A549 (cell line): Measurements from ENCODE around the gene CPB2. TPM values are rescaled to one million over a fixed set of nuclear protein-coding genes. Genes with fewer than 3 reads are reported as not detected.
A peak's percentile ranks its signal among the peaks of the same experiment; 100 is the strongest.

ENCODE experiments used
- ATAC-seq, 2 experiments: fragments of 200-7000 bp in 1 of 2; fragments of >200 bp in 1 of 2; cut with Nextera tagmentation in 1 of 2; cut with Tn5 transposase in 1 of 2; 3 replicates each; pipeline versions ENCODE4 v1.8.0 to v1.9.1; 2018 to 2020; ENCODE audit warnings: mild to moderate bottlenecking in 1 of 2, moderate library complexity in 1 of 2
- CTCF ChIA-PET: fragments of 300-600 bp; sonication (Branson Sonifier 250); formaldehyde crosslinking; extraction: SDS; loops from one replicate; lab custom pipeline; 2021; ENCODE audit warnings: antibody characterized with exemption, inconsistent platforms; lab: Yijun Ruan, JAX
- POLR2A ChIA-PET: fragments of 350-600 bp; formaldehyde crosslinking; extraction: SDS; loops from one replicate; lab custom pipeline; 2021; ENCODE audit warnings: antibody characterized with exemption, inconsistent platforms; lab: Yijun Ruan, JAX
- DNase-seq, 2 experiments: peaks; one replicate each; pipeline versions ENCODE4 v3.0.0 to v3.0.0-alpha.2; 2011 to 2016; ENCODE audit warnings: low read depth in 1 of 2, low spot score in 1 of 2
- FAIRE-seq: peaks from 2 replicates; lab custom pipeline; 2011; peaks lifted over from hg19 to GRCh38; lab: Jason Lieb, UNC
- H3K27ac ChIP-seq, 2 experiments: fragments of >200 bp; sonication (Bioruptor Twin); formaldehyde crosslinking; 3 replicates each; pipeline ENCODE4 v1.5.1; 2016 to 2017
- H3K4me1 ChIP-seq: fragments of >200 bp; sonication (Bioruptor Twin); formaldehyde crosslinking; 3 replicates; pipeline ENCODE4 v1.6.1; 2016
- H3K4me2 ChIP-seq: fragments of >200 bp; sonication (Bioruptor Twin); formaldehyde crosslinking; 3 replicates; pipeline ENCODE4 v1.6.1; 2016
- H3K4me3 ChIP-seq: fragments of >200 bp; sonication (Bioruptor Twin); formaldehyde crosslinking; 3 replicates; pipeline ENCODE4 v1.5.1; 2016
- H3K9me3 ChIP-seq: fragments of >200 bp; sonication (Bioruptor Twin); formaldehyde crosslinking; 3 replicates; pipeline ENCODE4 v1.6.1; 2016
- ATOH8 ChIP-seq: fragments of 250-450 bp; sonication (Bioruptor Pico); IDR thresholded peaks from 2 replicates; pipeline ENCODE4 v1.5.0; 2020; ENCODE audit warnings: low read depth, mild to moderate bottlenecking, moderate library complexity
- CBX8 ChIP-seq: fragments of 200-600 bp; sonication (generic); IDR thresholded peaks from 2 replicates; pipeline ENCODE4 v1.6.1; 2016
- CEBPB ChIP-seq, 2 experiments: fragments of >200 bp in 1 of 2; sonication (Bioruptor Twin) in 1 of 2; formaldehyde crosslinking in 1 of 2; IDR thresholded peaks; 2 replicates each; pipeline ENCODE4 v1.6.1; 2012 to 2016
- EHF ChIP-seq: fragments of 250-450 bp; sonication (Bioruptor Pico); IDR thresholded peaks from 2 replicates; pipeline ENCODE4 v1.5.0; 2020; ENCODE audit warnings: mild to moderate bottlenecking
- EHMT2 ChIP-seq: fragments of 200-600 bp; sonication (generic); IDR thresholded peaks from 2 replicates; pipeline ENCODE4 v1.6.1; 2016; ENCODE audit warnings: antibody characterized with exemption, low read depth, mild to moderate bottlenecking, moderate library complexity
- ESRRA ChIP-seq: fragments of 150-350 bp; IDR thresholded peaks from 2 replicates; pipeline ENCODE4 v1.6.1; 2014; ENCODE audit warnings: mild to moderate bottlenecking, low read length, borderline replicate concordance
- FOXS1 ChIP-seq: fragments of 250-450 bp; sonication (Bioruptor Pico); IDR thresholded peaks from 2 replicates; pipeline ENCODE4 v1.5.0; 2020; ENCODE audit warnings: mild to moderate bottlenecking, moderate library complexity
- HES2 ChIP-seq: fragments of >200 bp; sonication (Bioruptor Twin); formaldehyde crosslinking; IDR thresholded peaks from 2 replicates; pipeline ENCODE4 v1.6.1; 2016
- HEYL ChIP-seq: fragments of 250-450 bp; sonication (Bioruptor Pico); IDR thresholded peaks from 2 replicates; pipeline ENCODE4 v1.8.0; 2021; ENCODE audit warnings: mild to moderate bottlenecking, moderate library complexity
- JUN ChIP-seq, 2 experiments: fragments of >200 bp; sonication (Bioruptor Twin); formaldehyde crosslinking; IDR thresholded peaks; 2 replicates in 1 of 2; 3 replicates in 1 of 2; pipeline ENCODE4 v1.6.1; 2016 to 2017
- MAFK ChIP-seq: fragments of 450-650 bp; IDR thresholded peaks from 2 replicates; pipeline ENCODE4 v1.6.1; 2014; ENCODE audit not compliant: partially characterized antibody
- MAZ ChIP-seq: fragments of 150-350 bp; IDR thresholded peaks from 2 replicates; pipeline ENCODE4 v1.6.1; 2014; ENCODE audit warnings: antibody characterized with exemption, low read depth, low read length, borderline replicate concordance
- NFE2L2 ChIP-seq: fragments of 150-350 bp; conservative IDR thresholded peaks from 2 replicates; pipeline ENCODE4 v1.6.1; 2014; ENCODE audit warnings: low read length
- RAD21 ChIP-seq, 2 experiments: fragments of >200 bp in 1 of 2; sonication (Bioruptor Twin) in 1 of 2; formaldehyde crosslinking in 1 of 2; IDR thresholded peaks in 1 of 2; conservative IDR thresholded peaks in 1 of 2; 2 replicates in 1 of 2; 3 replicates in 1 of 2; pipeline ENCODE4 v1.6.1; 2012 to 2018; ENCODE audit warnings: inconsistent platforms in 1 of 2
- SMC3 ChIP-seq: fragments of >200 bp; sonication (Bioruptor Twin); formaldehyde crosslinking; IDR thresholded peaks from 3 replicates; pipeline ENCODE4 v1.6.1; 2018; ENCODE audit warnings: inconsistent platforms
- TP53 ChIP-seq: fragments of 250-450 bp; sonication (Bioruptor Pico); IDR thresholded peaks from 2 replicates; pipeline ENCODE4 v1.5.0; 2021; ENCODE audit warnings: mild to moderate bottlenecking, moderate library complexity
- ZC3H11A ChIP-seq: fragments of 450-650 bp; IDR thresholded peaks from 2 replicates; pipeline ENCODE4 v1.6.1; 2014; ENCODE audit warnings: antibody characterized with exemption, mild to moderate bottlenecking
- WGBS: methylation state at CpG from one replicate; pipeline ENCODE4 v1.1.6; 2017; ENCODE audit errors: missing lambda C conversion rate; 5-methylcytosine and 5-hydroxymethylcytosine counted together
- polyA minus RNA-seq: library from RNA; depleted of rRNA, polyadenylated mRNA; stranded (reverse); fragments of >200 nt; gene quantifications from 2 replicates; pipeline ENCODE4 v1.2.3, GENCODE V29; 2011; rRNA and poly(A)+ RNA removed
- polyA plus RNA-seq, 4 experiments: library from polyadenylated mRNA; depleted of rRNA in 3 of 4; stranded (reverse); fragments of >200 nt; fragmentation: RNase III in 1 of 4; extraction: RNeasy Plus Mini Kit Qiagen cat#74134 plus additional on column Dnase treatment in 1 of 4; gene quantifications; 2 replicates in 3 of 4; 3 replicates in 1 of 4; pipeline ENCODE4 v1.2.3, GENCODE V29; 2011 to 2017
- TF ChIP-seq, protein P1 (sequence below): IDR thresholded peaks from 2 replicates; pipeline ENCODE4 v1.6.1; 2012; ENCODE audit warnings: low read depth, borderline replicate concordance
- TF ChIP-seq, protein P2 (sequence below): fragments of 150-350 bp; IDR thresholded peaks from 2 replicates; pipeline ENCODE4 v1.6.1; 2014; ENCODE audit warnings: low read depth, mild to moderate bottlenecking, low read length
- TF ChIP-seq, protein P3 (sequence below): IDR thresholded peaks from 2 replicates; pipeline ENCODE4 v1.6.1; 2012

CPB2 gene
- 0.48 and 0.49 TPM in 2 replicates for polyA plus RNA-seq (2011; rRNA removed)
- polyA plus RNA-seq (2012; cell fraction: cytosol; rRNA removed) = 0.03 TPM in 1 of 2 replicates, not detected in the other
- not detected in 2 replicates for polyA plus RNA-seq (2012; cell fraction: nucleus; rRNA removed)
- 0.05 TPM in 1 of 3 replicates, not detected in the others for polyA plus RNA-seq (2017; fragmentation: RNase III; extraction: RNeasy Plus Mini Kit Qiagen cat#74134 plus additional on column Dnase treatment)
- 0.17 TPM in 1 of 2 replicates, not detected in the other for polyA minus RNA-seq

- ChIA-PET CTCF (no interaction called here), POLR2A (no interaction called here)
- Histone ChIP-seq H3K27ac (peak within 1 kb of the TSS in 1 of 2 experiments; percentile 35; a peak in 1 of 6 replicates), H3K4me2 (peak within 1 kb of the TSS; percentile 23; the same call in 1 of the 3 replicates), H3K4me1 (0 out of 3 replicates have a peak, but pooled peaks cover 6% of the 10 kb centered on the region), H3K9me3 (no peaks in the 10 kb centered on the region), H3K4me3 (no peak within 1 kb of the TSS)
- ATAC-seq = no peak
- no peak for TF ChIP-seq EHMT2
- no peak for TF ChIP-seq CBX8
- TF ChIP-seq, protein P1, sequence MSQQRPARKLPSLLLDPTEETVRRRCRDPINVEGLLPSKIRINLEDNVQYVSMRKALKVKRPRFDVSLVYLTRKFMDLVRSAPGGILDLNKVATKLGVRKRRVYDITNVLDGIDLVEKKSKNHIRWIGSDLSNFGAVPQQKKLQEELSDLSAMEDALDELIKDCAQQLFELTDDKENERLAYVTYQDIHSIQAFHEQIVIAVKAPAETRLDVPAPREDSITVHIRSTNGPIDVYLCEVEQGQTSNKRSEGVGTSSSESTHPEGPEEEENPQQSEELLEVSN = no peak
- no peak for TF ChIP-seq ATOH8 (CRISPR knock-in tag)
- TF ChIP-seq HES2 = no peak
- TF ChIP-seq ZC3H11A = no peak
- TF ChIP-seq MAZ = no peak
- no peak for TF ChIP-seq EHF (CRISPR knock-in tag)
- TF ChIP-seq, protein P2, sequence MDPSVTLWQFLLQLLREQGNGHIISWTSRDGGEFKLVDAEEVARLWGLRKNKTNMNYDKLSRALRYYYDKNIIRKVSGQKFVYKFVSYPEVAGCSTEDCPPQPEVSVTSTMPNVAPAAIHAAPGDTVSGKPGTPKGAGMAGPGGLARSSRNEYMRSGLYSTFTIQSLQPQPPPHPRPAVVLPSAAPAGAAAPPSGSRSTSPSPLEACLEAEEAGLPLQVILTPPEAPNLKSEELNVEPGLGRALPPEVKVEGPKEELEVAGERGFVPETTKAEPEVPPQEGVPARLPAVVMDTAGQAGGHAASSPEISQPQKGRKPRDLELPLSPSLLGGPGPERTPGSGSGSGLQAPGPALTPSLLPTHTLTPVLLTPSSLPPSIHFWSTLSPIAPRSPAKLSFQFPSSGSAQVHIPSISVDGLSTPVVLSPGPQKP = no peak
- no peak for TF ChIP-seq HEYL
- TF ChIP-seq JUN (IDR thresholded peaks at IDR 0.05) = no peak
- TF ChIP-seq RAD21 (conservative IDR thresholded peaks at IDR 0.05 in 1 of 2, IDR thresholded peaks at IDR 0.05 in 1 of 2) = no peak
- TF ChIP-seq CEBPB (IDR thresholded peaks at IDR 0.05) = no peak
- TF ChIP-seq, protein P3, sequence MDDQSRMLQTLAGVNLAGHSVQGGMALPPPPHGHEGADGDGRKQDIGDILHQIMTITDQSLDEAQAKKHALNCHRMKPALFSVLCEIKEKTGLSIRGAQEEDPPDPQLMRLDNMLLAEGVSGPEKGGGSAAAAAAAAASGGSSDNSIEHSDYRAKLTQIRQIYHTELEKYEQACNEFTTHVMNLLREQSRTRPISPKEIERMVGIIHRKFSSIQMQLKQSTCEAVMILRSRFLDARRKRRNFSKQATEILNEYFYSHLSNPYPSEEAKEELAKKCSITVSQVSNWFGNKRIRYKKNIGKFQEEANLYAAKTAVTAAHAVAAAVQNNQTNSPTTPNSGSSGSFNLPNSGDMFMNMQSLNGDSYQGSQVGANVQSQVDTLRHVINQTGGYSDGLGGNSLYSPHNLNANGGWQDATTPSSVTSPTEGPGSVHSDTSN = no peak
- no peak for TF ChIP-seq TP53 (CRISPR knock-in tag)
- no peak for TF ChIP-seq ESRRA
- no peak for TF ChIP-seq NFE2L2
- TF ChIP-seq SMC3 = no peak
- no peak for TF ChIP-seq FOXS1 (CRISPR knock-in tag)
- no peak for FAIRE-seq
- 45% methylated on average over 4 of the region's 4 CpGs for WGBS
- DNase-seq = no peak
Observed at GRCh38 chr13:46104868-46105267, at the start of gene CPB2. Gene CPB2, minus strand, starts transcription at chr13:46105033. Its CDS starts 24 bp downstream, at chr13:46105009.

DNA sequence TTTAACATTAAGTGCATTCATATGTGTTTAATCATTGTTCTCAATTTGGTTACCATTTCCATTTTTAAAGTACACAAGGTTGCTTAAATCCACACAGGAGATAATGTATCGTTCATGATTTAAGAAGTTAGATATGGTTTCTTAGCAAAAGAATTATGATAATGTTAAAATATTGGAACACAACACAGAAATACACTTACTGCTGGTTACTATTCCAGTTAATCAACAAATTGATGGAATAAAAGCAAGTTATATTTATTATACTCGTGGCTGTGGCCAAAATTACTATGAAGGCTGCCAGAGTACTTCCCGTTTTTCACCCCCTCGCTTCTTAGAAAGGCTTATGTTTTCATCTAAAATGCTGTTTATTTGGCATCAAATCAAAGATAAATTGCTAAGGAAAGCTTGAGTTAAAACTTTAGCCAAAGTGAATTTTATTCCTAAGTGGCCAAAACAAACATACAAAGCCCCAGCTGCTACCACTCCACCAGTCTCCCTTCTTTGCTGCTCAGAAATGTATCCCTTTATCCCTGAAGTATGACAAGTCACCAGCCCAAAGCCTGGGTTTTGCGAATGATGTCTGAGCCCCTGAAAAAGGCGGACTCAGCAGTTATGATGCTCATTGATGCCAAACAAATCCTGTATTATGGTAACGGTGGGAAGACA is 49.4 kb upstream of the CPB2 start:
- ChIA-PET CTCF (no interaction called here), POLR2A (no interaction called here)
- Histone ChIP-seq H3K4me2 (no peak overlapping the region), H3K27ac (no peak overlapping the region), H3K4me3 (no peak overlapping the region), H3K9me3 (no peaks in the 10 kb centered on the region), H3K4me1 (peaks cover 9% of the 10 kb centered on the region; the same call in 2 of the 3 replicates)
- 59% methylated on average over 7 of the region's 7 CpGs for WGBS
- FAIRE-seq (no peak), DNase-seq (no peak), ATAC-seq (no peak)
- TF ChIP-seq MAFK = peak; percentile 52
- TF ChIP-seq, protein P2 = no peak
